HepG2 (cell line): ENCODE data around the gene BROX.

ENCODE experiments used
- CBFB ChIP-seq: sonication (generic); formaldehyde crosslinking; IDR thresholded peaks from 2 replicates; pipeline ENCODE4 v1.4.0; 2020; ENCODE audit warnings: missing genetic modification reagents
- FOSL1 ChIP-seq: sonication (generic); formaldehyde crosslinking; IDR thresholded peaks from 2 replicates; pipeline ENCODE4 v1.9.0; 2021; ENCODE audit warnings: missing genetic modification reagents, borderline replicate concordance
- FOXA3 ChIP-seq: IDR thresholded peaks from 2 replicates; pipeline ENCODE4 v1.6.1; 2016; ENCODE audit warnings: missing genetic modification reagents, missing compliant biosample characterization
- MATR3 ChIP-seq: sonication (generic); formaldehyde crosslinking; IDR thresholded peaks from 2 replicates; pipeline ENCODE4 v1.4.0; 2020; ENCODE audit warnings: missing genetic modification reagents
- MED1 ChIP-seq: sonication (generic); formaldehyde crosslinking; IDR thresholded peaks from 2 replicates; pipeline ENCODE4 v1.4.0; 2020; ENCODE audit warnings: missing genetic modification reagents
- MYC ChIP-seq: sonication (generic); formaldehyde crosslinking; IDR thresholded peaks from 2 replicates; pipeline ENCODE4 v1.9.0; 2021; ENCODE audit warnings: missing genetic modification reagents, borderline replicate concordance
- NFAT5 ChIP-seq: sonication (generic); formaldehyde crosslinking; IDR thresholded peaks from 2 replicates; pipeline ENCODE4 v1.4.0; 2020; ENCODE audit warnings: missing genetic modification reagents
- NFYC ChIP-seq: IDR thresholded peaks from 2 replicates; pipeline ENCODE4 v1.6.1; 2016; ENCODE audit warnings: missing genetic modification reagents, missing compliant biosample characterization
- SMAD3 ChIP-seq: sonication (generic); formaldehyde crosslinking; IDR thresholded peaks from 2 replicates; pipeline ENCODE4 v1.4.0; 2020; ENCODE audit warnings: missing genetic modification reagents
- THAP11 ChIP-seq: IDR thresholded peaks from 2 replicates; pipeline ENCODE4 v1.6.1; 2016; ENCODE audit warnings: missing biosample characterization, missing genetic modification reagents
- ZNF431 ChIP-seq: sonication (generic); formaldehyde crosslinking; IDR thresholded peaks from 2 replicates; pipeline ENCODE4 v1.9.0; 2022; ENCODE audit warnings: missing genetic modification reagents, low read depth, mild to moderate bottlenecking, borderline replicate concordance
- TF ChIP-seq, protein P1 (sequence below): sonication (generic); formaldehyde crosslinking; IDR thresholded peaks from 2 replicates; pipeline ENCODE4 v1.5.0; 2020; ENCODE audit warnings: mild to moderate bottlenecking, missing genetic modification reagents, moderate library complexity

DNA sequence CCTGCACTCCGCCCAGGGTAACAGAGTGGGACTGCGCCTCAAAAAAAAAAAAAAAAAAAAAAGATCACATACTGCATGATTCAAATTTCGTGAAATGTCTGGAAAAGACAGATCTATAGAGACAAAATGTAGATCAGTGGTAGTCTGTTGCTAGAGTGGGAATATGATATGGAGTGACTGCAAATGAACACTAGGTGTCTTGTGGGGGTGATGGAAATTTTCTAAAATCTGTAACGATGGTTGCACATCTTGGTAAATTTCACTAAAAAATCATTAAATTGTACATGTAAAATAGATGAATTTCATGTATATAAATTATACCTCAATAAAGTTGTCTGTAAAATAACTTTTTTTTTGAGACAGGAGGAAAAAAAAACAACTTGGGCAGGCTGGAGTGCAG is 5.5 kb upstream of the BROX start:
- TF ChIP-seq FOSL1 (CRISPR knock-in tag): no peak
- no peak for TF ChIP-seq SMAD3 (CRISPR knock-in tag)
- TF ChIP-seq FOXA3 (CRISPR knock-in tag): no peak
- TF ChIP-seq MED1 (CRISPR knock-in tag): no peak
- TF ChIP-seq NFYC: no peak
- TF ChIP-seq CBFB (CRISPR knock-in tag): no peak
- no peak for TF ChIP-seq MATR3 (CRISPR knock-in tag)
- TF ChIP-seq NFAT5 (CRISPR knock-in tag): no peak
- no peak for TF ChIP-seq THAP11 (CRISPR knock-in tag)
- TF ChIP-seq, protein P1, sequence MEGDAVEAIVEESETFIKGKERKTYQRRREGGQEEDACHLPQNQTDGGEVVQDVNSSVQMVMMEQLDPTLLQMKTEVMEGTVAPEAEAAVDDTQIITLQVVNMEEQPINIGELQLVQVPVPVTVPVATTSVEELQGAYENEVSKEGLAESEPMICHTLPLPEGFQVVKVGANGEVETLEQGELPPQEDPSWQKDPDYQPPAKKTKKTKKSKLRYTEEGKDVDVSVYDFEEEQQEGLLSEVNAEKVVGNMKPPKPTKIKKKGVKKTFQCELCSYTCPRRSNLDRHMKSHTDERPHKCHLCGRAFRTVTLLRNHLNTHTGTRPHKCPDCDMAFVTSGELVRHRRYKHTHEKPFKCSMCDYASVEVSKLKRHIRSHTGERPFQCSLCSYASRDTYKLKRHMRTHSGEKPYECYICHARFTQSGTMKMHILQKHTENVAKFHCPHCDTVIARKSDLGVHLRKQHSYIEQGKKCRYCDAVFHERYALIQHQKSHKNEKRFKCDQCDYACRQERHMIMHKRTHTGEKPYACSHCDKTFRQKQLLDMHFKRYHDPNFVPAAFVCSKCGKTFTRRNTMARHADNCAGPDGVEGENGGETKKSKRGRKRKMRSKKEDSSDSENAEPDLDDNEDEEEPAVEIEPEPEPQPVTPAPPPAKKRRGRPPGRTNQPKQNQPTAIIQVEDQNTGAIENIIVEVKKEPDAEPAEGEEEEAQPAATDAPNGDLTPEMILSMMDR (CRISPR knock-in tag): no peak
- TF ChIP-seq MYC (CRISPR knock-in tag): no peak
- TF ChIP-seq ZNF431 (CRISPR knock-in tag): no peak
